Type B pancreatic cell (in vitro differentiated cells): ENCODE measurements around the gene TRMT1. TPM values are rescaled to one million over a fixed set of nuclear protein-coding genes. Genes with fewer than 3 reads are reported as not detected.
A peak's percentile ranks its signal among the peaks of the same experiment; 100 is the strongest.

ENCODE experiments used
- DNase-seq: peaks from one replicate; pipeline ENCODE4 v3.0.0; 2021; ENCODE audit warnings: mixed read lengths; ENCODE audit not compliant: unreplicated experiment; ENCODE audit errors: extremely low spot score
- H3K27ac Mint-ChIP-seq: 2 replicates; pipeline ENCODE4 v1.8.0; 2021; ENCODE audit warnings: mild to moderate bottlenecking, mixed read lengths
- H3K27me3 Mint-ChIP-seq: 2 replicates; pipeline ENCODE4 v1.8.0; 2021; ENCODE audit warnings: mixed read lengths
- H3K36me3 Mint-ChIP-seq: 2 replicates; pipeline ENCODE4 v1.8.0; 2021; ENCODE audit warnings: mixed read lengths
- H3K4me1 Mint-ChIP-seq: one replicate; pipeline ENCODE4 v1.8.0; 2021; ENCODE audit warnings: mixed read lengths; ENCODE audit not compliant: unreplicated experiment
- H3K4me3 Mint-ChIP-seq: 2 replicates; pipeline ENCODE4 v1.8.0; 2021; ENCODE audit warnings: mild to moderate bottlenecking, mixed read lengths
- H3K9me3 Mint-ChIP-seq: 2 replicates; pipeline ENCODE4 v1.8.0; 2021; ENCODE audit warnings: mixed read lengths
- total RNA-seq: library from RNA; stranded (reverse); gene quantifications from 2 replicates; pipeline ENCODE4 v1.2.1, GENCODE V29; 2021; ENCODE audit warnings: low replicate concordance
- TF ChIP-seq, protein P1 (sequence below): fragments of 200-600 bp; sonication (generic); conservative IDR thresholded peaks from 2 replicates; pipeline ENCODE4 v1.5.0; 2021; ENCODE audit warnings: antibody characterized with exemption, mild to moderate bottlenecking

TRMT1 gene
- total RNA-seq, 1 donor from 2014 or later: 69.7 TPM

DNA sequence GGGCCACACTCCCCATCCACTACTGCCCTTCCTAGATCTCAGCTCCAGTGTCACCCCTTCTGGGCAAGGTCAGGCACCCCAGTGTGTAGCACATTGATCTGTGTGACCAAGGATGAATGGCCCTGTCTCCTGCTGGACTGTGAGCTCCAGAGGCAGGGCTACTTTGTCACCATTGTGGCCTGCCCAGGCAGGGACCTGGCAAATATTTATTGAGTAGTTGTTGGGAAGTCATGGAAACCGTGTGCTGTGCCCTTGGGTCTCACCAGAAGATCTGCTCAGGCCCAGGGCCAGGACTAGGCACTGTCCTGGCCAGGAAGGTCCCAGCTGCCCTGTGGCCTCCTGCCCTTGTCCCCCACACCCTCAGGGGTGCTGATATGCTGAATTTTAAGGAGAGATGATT, 12.0 kb upstream of the TRMT1 start:
- Mint-ChIP-seq H3K36me3 (peaks cover 8% of the 10 kb centered on the region), H3K4me1 (peaks cover 16% of the 10 kb centered on the region), H3K9me3 (no peaks in the 10 kb centered on the region), H3K27me3 (no peaks in the 10 kb centered on the region), H3K4me3 (no peak overlapping the region), H3K27ac (peak overlapping the region; percentile 59)
- DNase-seq: no peak
- TF ChIP-seq, protein P1, sequence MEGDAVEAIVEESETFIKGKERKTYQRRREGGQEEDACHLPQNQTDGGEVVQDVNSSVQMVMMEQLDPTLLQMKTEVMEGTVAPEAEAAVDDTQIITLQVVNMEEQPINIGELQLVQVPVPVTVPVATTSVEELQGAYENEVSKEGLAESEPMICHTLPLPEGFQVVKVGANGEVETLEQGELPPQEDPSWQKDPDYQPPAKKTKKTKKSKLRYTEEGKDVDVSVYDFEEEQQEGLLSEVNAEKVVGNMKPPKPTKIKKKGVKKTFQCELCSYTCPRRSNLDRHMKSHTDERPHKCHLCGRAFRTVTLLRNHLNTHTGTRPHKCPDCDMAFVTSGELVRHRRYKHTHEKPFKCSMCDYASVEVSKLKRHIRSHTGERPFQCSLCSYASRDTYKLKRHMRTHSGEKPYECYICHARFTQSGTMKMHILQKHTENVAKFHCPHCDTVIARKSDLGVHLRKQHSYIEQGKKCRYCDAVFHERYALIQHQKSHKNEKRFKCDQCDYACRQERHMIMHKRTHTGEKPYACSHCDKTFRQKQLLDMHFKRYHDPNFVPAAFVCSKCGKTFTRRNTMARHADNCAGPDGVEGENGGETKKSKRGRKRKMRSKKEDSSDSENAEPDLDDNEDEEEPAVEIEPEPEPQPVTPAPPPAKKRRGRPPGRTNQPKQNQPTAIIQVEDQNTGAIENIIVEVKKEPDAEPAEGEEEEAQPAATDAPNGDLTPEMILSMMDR: no peak

GRCh38 chr19:13127811-13128575, 11.5 kb upstream of the TRMT1 start:
- Mint-ChIP-seq H3K27me3 (no peaks in the 10 kb centered on the region), H3K27ac (no peak overlapping the region), H3K36me3 (peaks cover 4% of the 10 kb centered on the region), H3K4me3 (no peak overlapping the region), H3K4me1 (peaks cover 11% of the 10 kb centered on the region), H3K9me3 (no peaks in the 10 kb centered on the region)
- TF ChIP-seq, protein P1: no peak
- DNase-seq: no peak

DNA sequence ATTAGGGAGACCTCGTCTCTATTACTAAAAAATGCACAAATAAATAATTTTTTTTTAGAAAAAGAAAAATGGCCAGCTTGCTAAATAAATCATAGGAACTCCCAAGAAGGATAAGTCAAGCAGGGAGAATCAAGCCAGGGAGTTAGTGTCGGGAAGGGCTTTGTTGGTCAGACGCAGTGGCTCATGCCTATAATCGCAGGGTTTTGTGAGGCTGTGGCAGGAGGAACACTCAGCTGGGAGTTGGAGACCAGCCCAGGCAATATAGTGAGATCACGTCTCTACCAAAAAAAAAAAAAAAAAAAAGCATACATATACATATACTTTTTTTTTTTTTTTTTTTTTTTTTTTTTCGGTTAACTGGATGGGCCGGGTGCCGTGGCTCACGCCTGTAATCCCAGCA, 10.5 kb upstream of the TRMT1 start:
- H3K4me1 Mint-ChIP-seq: peaks cover 14% of the 10 kb centered on the region
- no peak for DNase-seq
- TF ChIP-seq, protein P1: no peak
- H3K27ac Mint-ChIP-seq: no peak overlapping the region
- H3K36me3 Mint-ChIP-seq: no peaks in the 10 kb centered on the region
- H3K27me3 Mint-ChIP-seq: no peaks in the 10 kb centered on the region
- no peak overlapping the region for H3K4me3 Mint-ChIP-seq
- no peaks in the 10 kb centered on the region for H3K9me3 Mint-ChIP-seq

GRCh38 chr19:13122980-13123957, 6.7 kb upstream of the TRMT1 start:
- Mint-ChIP-seq H3K9me3 (no peaks in the 10 kb centered on the region), H3K4me3 (no peak overlapping the region), H3K27ac (no peak overlapping the region), H3K4me1 (peaks cover 26% of the 10 kb centered on the region), H3K36me3 (no peaks in the 10 kb centered on the region), H3K27me3 (no peaks in the 10 kb centered on the region)
- DNase-seq: no peak
- TF ChIP-seq, protein P1: no peak

DNA sequence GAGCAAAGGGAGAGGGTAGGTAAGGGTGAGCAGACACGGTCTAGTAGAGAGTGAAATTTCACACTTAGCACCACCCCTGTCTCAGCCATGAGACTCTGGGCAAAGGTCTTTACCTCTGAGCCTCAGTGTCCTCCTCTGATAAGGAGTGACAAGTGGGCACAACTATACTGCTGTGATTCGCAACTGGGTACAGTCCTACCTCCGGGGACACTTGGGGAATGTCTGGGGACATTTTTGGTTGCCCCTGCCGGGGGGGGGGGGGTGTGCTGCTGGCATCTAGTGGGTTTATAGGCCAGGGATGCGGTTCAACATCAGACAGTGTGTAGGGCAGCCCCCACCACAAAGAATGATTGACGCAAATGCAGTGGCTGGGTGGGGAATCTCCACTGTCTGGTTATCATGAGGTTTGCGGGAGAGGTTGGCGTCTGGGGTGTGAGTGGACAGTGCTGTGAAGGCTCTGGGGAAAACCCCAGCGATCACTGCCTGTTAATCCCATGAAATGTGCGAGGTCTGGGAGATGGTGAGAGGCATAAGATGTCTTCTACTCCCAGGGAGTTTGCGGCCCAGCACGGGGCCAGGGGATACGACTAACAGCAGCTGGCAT, 5.8 kb upstream of the TRMT1 start:
- TF ChIP-seq, protein P1: no peak
- peak overlapping the region; percentile 20 for H3K27ac Mint-ChIP-seq
- H3K4me3 Mint-ChIP-seq: peak overlapping the region; percentile 54
- no peaks in the 10 kb centered on the region for H3K27me3 Mint-ChIP-seq
- peaks cover 26% of the 10 kb centered on the region for H3K4me1 Mint-ChIP-seq
- no peaks in the 10 kb centered on the region for H3K36me3 Mint-ChIP-seq
- DNase-seq: no peak
- no peaks in the 10 kb centered on the region for H3K9me3 Mint-ChIP-seq
